Ascending aorta (tissue), 2 donors: ENCODE results near the gene SMAD6. TPM values are rescaled to one million over a fixed set of nuclear protein-coding genes. Genes with fewer than 3 reads are reported as not detected.

Experiments used
- DNase-seq, 2 donors: peaks; one replicate each; pipeline ENCODE4 v3.0.0-alpha.2; 2019; ENCODE audit warnings: low spot score in 2 of 2
- H3K27ac ChIP-seq, 2 donors: fragments of 200-600 bp; sonication (generic); one replicate each; pipeline ENCODE4 v1.5.1; 2016 to 2017; ENCODE audit warnings: mild to moderate bottlenecking in 1 of 2
- H3K27me3 ChIP-seq: fragments of 200-600 bp; sonication (generic); one replicate; pipeline ENCODE4 v1.5.1; 2017
- H3K36me3 ChIP-seq, 2 donors: fragments of 200-600 bp; sonication (generic); one replicate each; pipeline ENCODE4 v1.5.1; 2016
- H3K4me1 ChIP-seq, 2 donors: fragments of 200-600 bp; sonication (generic); one replicate each; pipeline ENCODE4 v1.5.1; 2016 to 2017; ENCODE audit warnings: mild to moderate bottlenecking in 1 of 2
- H3K4me3 ChIP-seq, 2 donors: fragments of 200-600 bp; sonication (generic); one replicate each; pipeline ENCODE4 v1.5.1; 2016 to 2017; ENCODE audit warnings: mild to moderate bottlenecking in 1 of 2
- H3K9me3 ChIP-seq, 2 donors: fragments of 200-600 bp; sonication (generic); one replicate each; pipeline ENCODE4 v1.5.1; 2016
- CTCF ChIP-seq, 3 experiments: fragments of 200-600 bp in 2 of 3; fragments of 450-650 bp in 1 of 3; sonication (generic) in 2 of 3; IDR thresholded peaks; one replicate each; pipeline ENCODE4 v1.5.1; 2016 to 2019; ENCODE audit warnings: antibody characterized with exemption in 3 of 3, mild to moderate bottlenecking in 1 of 3, moderate library complexity in 1 of 3
- intact Hi-C: fragments of 100-400 bp; cut with DNase I; formaldehyde crosslinking; loops from one replicate; pipeline ENCODE4 v1.15.1; 2023
- total RNA-seq: library from RNA; depleted of rRNA; stranded (reverse); fragments of >200 nt; gene quantifications from one replicate; pipeline ENCODE4 v1.1.0, GENCODE V29; 2016

The SMAD6 gene
- 140 TPM for total RNA-seq

DNA sequence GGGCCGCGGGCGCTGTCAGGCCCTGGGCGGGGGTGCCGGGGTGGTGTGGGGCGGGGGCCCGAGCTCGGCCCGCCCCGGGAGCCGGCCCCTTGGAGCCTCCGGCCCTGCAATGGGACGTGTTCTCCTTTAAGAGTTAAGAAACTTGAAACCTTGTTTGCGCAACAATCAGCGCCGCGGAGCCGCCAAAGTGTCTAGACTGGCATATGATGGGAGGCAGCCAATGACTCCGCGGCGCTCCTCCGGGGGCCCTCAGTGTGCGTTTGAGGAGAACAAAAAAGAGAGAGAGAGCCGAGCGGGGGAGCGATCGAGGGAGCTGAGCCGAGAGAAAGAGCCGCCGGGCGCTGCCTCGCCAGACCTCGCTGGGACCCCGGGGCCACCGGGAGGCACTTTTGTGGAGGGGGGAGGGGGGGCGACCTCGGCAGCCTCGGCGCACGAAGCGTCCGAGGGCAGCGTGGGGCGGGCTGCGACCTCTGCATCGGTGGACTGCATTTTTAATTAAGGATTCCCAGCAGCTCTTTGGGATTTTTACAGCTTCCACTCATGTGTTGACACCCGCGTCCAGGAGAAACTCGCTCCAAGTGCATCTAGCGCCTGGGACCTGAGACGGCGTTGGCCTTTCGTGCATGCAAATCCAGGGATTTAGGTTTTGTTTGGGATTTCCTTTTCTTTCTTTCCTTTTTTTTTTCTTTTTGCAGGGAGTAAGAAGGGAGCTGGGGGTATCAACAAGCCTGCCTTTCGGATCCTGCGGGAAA is at the start of gene SMAD6:
Gene SMAD6, plus strand, starts transcription at position 202 of the 752 bp plus-strand sequence. CDS start 1,023 bp downstream, outside the sequence.
- Histone ChIP-seq H3K27me3 (no peaks in the 10 kb centered on the region), H3K27ac (peak within 1 kb of the TSS; percentile 84 to 87), H3K9me3 (no peaks in the 10 kb centered on the region), H3K36me3 (no peaks in the 10 kb centered on the region), H3K4me3 (peak within 1 kb of the TSS; percentile 88), H3K4me1 (peaks cover 10 to 17% of the 10 kb centered on the region in 2 donors)
- intact Hi-C loops, result loop anchor here (1.0 to 10.0 kb wide), 8 partner anchors 17 to 493 kb away; partner anchors contain the start of genes RPL4 and ZWILCH
- TF ChIP-seq CTCF (IDR thresholded peaks at IDR 0.05), result no peak
- DNase-seq, result peak; percentile 89 to 99

- peaks cover 0 to 8% of the 10 kb centered on the region in 2 donors for H3K4me1 ChIP-seq
- H3K9me3 ChIP-seq, result no peaks in the 10 kb centered on the region
- DNase-seq, result no peak
- no peaks in the 10 kb centered on the region for H3K36me3 ChIP-seq
- H3K27me3 ChIP-seq, result no peaks in the 10 kb centered on the region
- TF ChIP-seq CTCF (IDR thresholded peaks at IDR 0.05), result no peak
- intact Hi-C loops, result no loop called here
- H3K4me3 ChIP-seq, result no peak overlapping the region
- no peak overlapping the region for H3K27ac ChIP-seq
Measured at GRCh38 chr15:66652806-66653205, 49.2 kb upstream of the SMAD6 start.

DNA sequence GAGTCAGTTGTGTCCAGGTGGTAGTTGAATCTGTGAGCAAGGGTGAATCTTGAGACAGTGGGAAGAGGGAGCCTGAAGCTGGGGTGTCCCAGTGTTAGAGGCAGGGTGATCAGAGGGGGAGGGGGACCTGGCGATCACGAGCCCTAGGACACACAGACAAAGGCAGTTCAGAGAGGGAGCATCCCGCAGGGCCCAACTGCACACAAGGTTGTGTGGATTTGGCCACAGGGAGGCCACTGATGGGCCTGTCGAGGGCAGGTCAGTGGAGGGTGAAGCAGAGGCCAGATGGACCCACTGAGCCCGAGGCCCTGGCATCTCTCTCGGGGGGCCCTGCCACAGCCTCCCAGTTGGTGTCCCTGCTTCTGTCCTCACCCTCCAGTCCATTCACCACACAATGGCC is 48.6 kb upstream of the SMAD6 start:
- Histone ChIP-seq H3K27ac (no peak overlapping the region), H3K4me3 (no peak overlapping the region), H3K27me3 (no peaks in the 10 kb centered on the region), H3K9me3 (no peaks in the 10 kb centered on the region), H3K4me1 (peaks cover 0 to 8% of the 10 kb centered on the region in 2 donors), H3K36me3 (no peaks in the 10 kb centered on the region)
- no peak for DNase-seq
- intact Hi-C loops, result no loop called here
- TF ChIP-seq CTCF (IDR thresholded peaks at IDR 0.05), result no peak

DNA sequence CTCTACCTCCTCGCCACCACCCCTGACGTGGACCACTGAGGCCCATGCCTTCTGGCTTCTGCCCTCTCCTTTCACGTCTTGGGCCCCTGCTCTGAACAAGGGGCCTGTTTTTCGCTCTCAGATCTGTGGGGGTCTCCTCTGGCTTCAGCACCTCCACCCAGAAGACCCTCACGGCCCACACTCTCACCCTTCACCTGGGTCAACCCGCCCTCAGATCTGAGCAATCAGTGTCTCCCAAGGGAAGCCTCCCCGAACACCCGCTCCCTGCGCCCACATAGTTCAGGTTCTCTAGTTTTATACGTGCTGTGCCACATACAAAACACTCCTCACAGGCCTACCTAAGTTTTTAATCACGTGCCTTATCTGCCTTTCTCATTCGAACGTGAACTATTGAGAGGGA is 48.2 kb upstream of the SMAD6 start:
- Histone ChIP-seq H3K27ac (no peak overlapping the region), H3K27me3 (no peaks in the 10 kb centered on the region), H3K9me3 (no peaks in the 10 kb centered on the region), H3K4me1 (peaks cover 0 to 8% of the 10 kb centered on the region in 2 donors), H3K4me3 (no peak overlapping the region), H3K36me3 (no peaks in the 10 kb centered on the region)
- intact Hi-C loops, result no loop called here
- no peak for TF ChIP-seq CTCF (IDR thresholded peaks at IDR 0.05)
- DNase-seq, result no peak

DNA sequence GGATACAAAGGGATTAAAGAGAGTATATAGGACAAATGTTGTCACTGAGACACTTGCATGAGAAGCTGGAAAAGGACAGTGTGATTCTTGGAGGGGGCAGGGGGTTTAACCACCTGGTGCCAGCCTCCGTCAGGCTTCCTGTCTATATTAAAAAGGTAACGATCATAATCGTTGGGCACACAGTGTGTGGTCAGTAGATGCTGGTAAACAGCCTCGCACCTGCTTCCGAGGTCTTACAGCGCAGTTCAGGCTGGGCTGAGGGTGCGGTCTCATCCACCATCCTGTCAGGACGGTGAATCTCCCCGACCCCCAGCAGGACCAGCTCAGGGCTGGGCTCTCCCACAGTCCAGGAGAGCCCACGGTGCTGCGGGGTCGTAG is 47.7 kb upstream of the SMAD6 start:
- intact Hi-C loops, result no loop called here
- Histone ChIP-seq H3K9me3 (no peaks in the 10 kb centered on the region), H3K27me3 (no peaks in the 10 kb centered on the region), H3K4me1 (peaks cover 0 to 8% of the 10 kb centered on the region in 2 donors), H3K27ac (peak overlapping the region in 1 of 2 donors; percentile 62), H3K36me3 (no peaks in the 10 kb centered on the region), H3K4me3 (no peak overlapping the region)
- TF ChIP-seq CTCF (IDR thresholded peaks at IDR 0.05), result no peak
- DNase-seq, result no peak
